ENCODE results near the gene TIGD7. TPM values are rescaled to one million over a fixed set of nuclear protein-coding genes. Genes with fewer than 3 reads are reported as not detected.
A peak's percentile ranks its signal among the peaks of the same experiment; 100 is the strongest.
"Not testable (repeated sequence)": the region's sequence is repeated elsewhere in the genome, so short reads cannot be mapped to it uniquely, and the experiment has no call there.

The TIGD7 gene
- total RNA-seq, 1 donor from 2014 or later = 3.2 TPM

DNA sequence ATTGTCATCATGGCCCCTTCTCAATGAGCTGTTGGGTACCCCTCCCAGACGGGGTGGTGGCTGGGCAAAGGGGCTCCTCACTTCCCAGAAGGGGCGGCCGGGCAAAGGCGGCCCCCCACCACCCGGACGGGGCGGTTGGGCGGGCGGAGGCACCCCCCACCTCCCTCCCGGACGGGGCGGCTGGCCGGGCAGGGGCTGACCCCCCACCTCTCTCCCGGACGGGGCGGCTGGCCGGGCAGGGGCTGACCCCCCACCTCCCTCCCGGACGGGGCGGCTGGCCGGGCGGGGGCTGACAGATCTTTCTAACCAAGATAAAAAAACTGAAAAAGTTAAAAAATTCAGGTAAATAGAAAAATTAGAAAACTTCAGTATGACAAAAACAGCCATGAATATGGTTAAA, 33.9 kb downstream of the TIGD7 start:
- intact Hi-C loops (cut with micrococcal nuclease); DNase-seq; H3K27me3 Mint-ChIP-seq; H3K4me3 Mint-ChIP-seq; H3K9me3 Mint-ChIP-seq; H3K27ac Mint-ChIP-seq; H3K4me1 Mint-ChIP-seq: not testable (repeated sequence)
- peaks cover 26% of the 10 kb centered on the region for H3K36me3 Mint-ChIP-seq (ENCODE audit: low read depth)

DNA sequence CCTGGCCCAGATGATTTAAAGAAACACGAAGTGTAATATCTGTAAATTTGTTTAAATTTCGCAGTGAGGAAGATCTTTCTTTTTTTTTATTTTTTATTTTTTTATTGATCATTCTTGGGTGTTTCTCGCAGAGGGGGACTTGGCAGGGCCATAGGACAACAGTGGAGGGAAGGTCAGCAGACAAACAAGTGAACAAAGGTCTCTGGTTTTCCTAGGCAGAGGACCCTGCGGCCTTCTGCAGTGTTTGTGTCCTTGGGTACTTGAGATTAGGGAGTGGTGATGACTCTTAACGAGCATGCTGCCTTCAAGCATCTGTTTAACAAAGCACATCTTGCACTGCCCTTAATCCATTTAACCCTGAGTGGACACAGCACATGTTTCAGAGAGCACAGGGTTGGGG, 34.5 kb downstream of the TIGD7 start:
- H3K4me3 Mint-ChIP-seq; H3K27me3 Mint-ChIP-seq; H3K9me3 Mint-ChIP-seq; intact Hi-C loops (cut with micrococcal nuclease); H3K4me1 Mint-ChIP-seq; DNase-seq; H3K27ac Mint-ChIP-seq: not testable (repeated sequence)
- peaks cover 27% of the 10 kb centered on the region for H3K36me3 Mint-ChIP-seq (ENCODE audit: low read depth)

DNA sequence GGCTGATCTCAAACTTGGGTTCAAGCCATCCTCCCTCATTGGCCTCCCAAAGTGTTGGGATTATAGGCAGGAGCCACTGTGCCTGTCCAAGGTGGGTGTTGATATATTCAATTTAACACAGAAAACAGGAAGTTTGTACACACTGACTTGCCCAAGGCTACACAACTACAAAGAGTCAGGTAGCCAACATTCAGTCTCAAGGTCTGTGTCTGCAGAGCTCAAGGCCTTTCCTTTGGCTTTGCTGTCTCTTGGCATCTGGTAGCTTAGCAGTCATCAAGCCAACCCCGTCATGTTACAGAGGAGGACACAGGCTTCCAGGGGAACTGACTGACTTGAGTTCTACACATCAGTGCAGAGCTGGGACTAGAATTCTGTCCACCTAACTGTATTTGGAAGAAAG, 36.9 kb downstream of the TIGD7 start:
- DNase-seq = no peak
- Mint-ChIP-seq H3K27me3 (no peaks in the 10 kb centered on the region), H3K36me3 (ENCODE audit: low read depth) (peaks cover 42% of the 10 kb centered on the region), H3K9me3 (peaks cover 8% of the 10 kb centered on the region), H3K4me3 (no peak overlapping the region), H3K4me1 (peaks cover 9% of the 10 kb centered on the region), H3K27ac (no peak overlapping the region)
- intact Hi-C loops (cut with micrococcal nuclease) = loop anchor here (10.0 kb wide), 1 partner anchor 53 kb away; no protein-coding TSS in a partner anchor

DNA sequence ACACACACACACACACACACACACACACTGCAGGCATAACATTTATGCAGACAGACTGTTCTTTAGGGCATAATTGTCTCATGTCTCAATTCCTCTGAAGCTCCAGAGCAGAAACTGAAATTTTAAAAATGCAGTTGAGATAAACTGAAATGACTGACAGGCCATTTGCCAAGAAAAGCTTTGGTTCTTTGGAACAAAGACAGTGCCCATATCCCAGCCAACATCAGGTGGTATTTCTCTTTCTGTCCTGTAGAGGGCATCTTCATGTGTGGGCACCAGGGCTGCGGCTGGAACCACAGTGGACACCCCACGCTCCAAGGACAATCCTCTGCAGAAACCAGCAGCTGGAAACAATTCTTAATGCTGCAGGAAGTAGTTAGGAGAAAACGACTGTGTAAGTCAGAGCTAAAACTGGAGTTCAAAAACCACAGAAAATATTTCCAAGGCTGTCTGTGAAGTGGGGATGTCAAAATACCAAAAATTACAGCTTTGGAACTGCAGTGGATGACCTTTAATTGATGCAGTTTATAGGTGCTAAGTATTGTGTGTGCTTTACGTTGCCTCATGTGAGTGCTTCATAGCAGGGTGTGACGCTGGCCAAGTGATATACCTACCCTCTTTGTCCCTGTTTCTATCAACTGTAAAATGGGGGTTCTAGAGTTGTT, 38.2 kb downstream of the TIGD7 start:
- H3K9me3 Mint-ChIP-seq = peaks cover 13% of the 10 kb centered on the region
- H3K4me3 Mint-ChIP-seq = no peak overlapping the region
- intact Hi-C loops (cut with micrococcal nuclease) = loop anchor here (10.0 kb wide), 1 partner anchor 52 kb away; no protein-coding TSS in a partner anchor
- peaks cover 15% of the 10 kb centered on the region for H3K4me1 Mint-ChIP-seq
- H3K27ac Mint-ChIP-seq = no peak overlapping the region
- no peak for DNase-seq
- peaks cover 49% of the 10 kb centered on the region for H3K36me3 Mint-ChIP-seq (ENCODE audit: low read depth)
- H3K27me3 Mint-ChIP-seq = no peaks in the 10 kb centered on the region

DNA sequence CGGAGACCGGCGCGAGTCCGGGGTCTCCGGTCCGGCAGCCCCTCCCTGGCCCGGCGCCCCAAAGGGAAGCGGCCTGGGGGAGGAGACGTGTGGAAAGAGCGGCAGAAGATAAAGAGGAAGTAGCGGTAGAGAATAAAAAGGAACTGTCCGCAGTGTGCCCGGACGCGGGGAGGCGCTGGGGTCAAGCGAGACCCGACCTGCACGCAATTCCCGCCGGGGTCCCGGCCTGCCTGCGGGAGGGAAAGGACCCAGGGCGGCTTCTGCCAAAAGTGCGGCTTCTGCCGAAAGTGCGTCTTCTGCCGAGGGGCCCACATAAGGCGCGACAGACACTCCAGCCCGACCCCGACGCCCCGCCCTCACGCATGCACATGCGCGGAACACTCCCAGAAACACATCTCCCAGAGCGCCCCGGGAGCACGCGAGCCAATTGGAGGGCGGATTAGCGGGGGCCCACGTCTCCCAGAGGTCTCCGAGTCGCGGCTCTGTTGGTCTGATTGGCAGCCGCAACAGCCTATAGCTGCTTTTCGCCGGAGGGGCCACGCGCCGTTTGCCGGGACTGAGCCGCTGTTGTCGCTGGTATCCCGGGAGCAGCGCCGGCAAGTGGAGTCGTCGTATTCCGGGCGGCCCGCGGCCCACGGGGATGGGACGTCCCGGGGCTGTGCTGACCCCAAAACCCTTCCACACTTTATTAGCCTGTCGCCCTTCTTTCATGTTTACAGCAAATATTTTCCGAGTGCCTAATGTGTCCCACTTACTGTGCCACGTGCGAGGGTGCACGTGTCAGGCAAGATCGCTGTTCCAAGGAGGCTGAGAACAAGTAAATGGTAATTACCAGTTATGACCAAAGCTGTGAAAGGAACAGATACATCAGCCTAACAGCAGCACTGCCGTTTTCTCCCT, 40.8 kb downstream of the TIGD7 start:
- Mint-ChIP-seq H3K27ac (peak overlapping the region; percentile 94), H3K36me3 (ENCODE audit: low read depth) (peaks cover 49% of the 10 kb centered on the region), H3K4me3 (peak overlapping the region; percentile 85), H3K9me3 (peaks cover 12% of the 10 kb centered on the region), H3K27me3 (no peaks in the 10 kb centered on the region), H3K4me1 (peaks cover 15% of the 10 kb centered on the region)
- DNase-seq = peak; percentile 98
- intact Hi-C loops (cut with micrococcal nuclease) = loop anchor here (1.0 to 10.0 kb wide), 8 partner anchors 19 to 244 kb away; partner anchors contain the start of genes NAA60, TIGD7, ZNF174 and ZNF200

DNA sequence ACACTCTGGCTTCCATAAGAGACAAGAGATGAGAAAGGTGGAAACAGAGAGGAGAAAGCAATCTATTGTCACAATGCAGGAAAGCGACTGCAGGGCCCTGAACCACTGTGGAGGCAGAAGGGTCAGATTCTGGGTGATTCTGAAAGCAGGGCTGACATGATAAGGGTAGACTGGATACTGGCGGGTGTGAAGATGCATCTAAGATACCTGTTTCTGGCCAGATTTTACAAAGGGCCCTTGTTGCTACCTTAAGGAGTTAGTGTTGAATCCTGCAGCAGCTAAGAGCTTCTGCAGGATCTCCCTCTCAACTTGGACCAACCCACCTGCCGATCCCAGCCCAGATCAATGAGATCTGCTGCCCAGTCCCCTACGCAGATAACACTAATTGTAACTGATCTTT, 42.7 kb downstream of the TIGD7 start:
- Mint-ChIP-seq H3K4me3 (peak overlapping the region; percentile 85), H3K9me3 (peaks cover 5% of the 10 kb centered on the region), H3K27ac (peak overlapping the region; percentile 81), H3K4me1 (peaks cover 15% of the 10 kb centered on the region), H3K27me3 (no peaks in the 10 kb centered on the region), H3K36me3 (ENCODE audit: low read depth) (peaks cover 33% of the 10 kb centered on the region)
- no peak for DNase-seq
- intact Hi-C loops (cut with micrococcal nuclease) = loop anchor here (10.0 kb wide), 1 partner anchor 48 kb away; no protein-coding TSS in a partner anchor

DNA sequence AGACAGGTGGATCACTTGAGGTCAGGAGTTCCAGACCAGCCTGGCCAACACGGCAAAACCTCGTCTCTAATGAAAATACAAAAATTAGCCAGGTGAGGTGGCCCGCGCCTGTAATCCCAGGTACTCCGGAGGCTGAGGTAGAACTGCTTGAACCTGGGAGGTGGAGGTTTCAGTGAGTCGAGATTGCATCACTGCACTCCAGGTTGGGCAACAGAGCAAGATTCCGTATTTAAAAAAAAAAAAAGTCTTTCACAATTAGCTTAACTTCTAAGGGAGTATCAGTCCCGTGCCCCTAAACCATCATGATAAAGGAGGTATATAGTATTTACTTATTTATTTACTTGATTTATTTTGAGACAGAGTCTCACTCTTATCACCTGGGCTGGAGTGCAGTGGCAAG, 45.4 kb downstream of the TIGD7 start:
- intact Hi-C loops (cut with micrococcal nuclease) = loop anchor here (10.0 kb wide), 1 partner anchor 45 kb away; no protein-coding TSS in a partner anchor

DNA sequence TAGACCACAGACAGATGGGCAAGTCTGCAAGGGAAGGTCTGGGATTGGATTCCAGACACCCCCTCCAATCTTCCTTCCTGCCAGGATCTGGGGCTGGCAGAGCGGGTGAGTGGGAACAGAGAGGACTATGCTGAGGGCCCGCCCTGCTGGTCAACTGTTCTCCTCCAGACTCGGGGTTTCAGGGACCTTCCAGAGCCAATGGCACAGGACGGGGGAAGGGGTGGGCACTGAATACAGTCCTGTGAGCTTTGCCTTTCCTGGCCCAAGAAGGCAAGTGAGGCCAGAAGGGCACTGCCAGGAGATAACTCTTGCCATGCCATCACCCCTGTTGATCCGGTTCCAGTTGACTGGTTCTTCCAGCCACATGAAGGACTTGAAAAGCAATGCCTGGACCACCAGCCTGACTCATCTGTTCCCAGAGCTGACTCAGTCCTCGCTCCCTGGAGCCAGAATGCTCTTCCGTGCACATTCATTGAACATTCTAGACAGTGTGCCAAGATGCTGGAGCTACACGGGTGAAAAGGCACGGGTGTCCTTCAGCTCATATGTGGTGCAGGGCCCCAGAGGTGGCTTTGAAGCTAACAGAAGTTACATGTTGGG, 48.3 kb downstream of the TIGD7 start:
- intact Hi-C loops (cut with micrococcal nuclease) = no loop called here
- no peak overlapping the region for H3K27ac Mint-ChIP-seq
- no peaks in the 10 kb centered on the region for H3K4me1 Mint-ChIP-seq
- H3K36me3 Mint-ChIP-seq (ENCODE audit: low read depth) = no peaks in the 10 kb centered on the region
- DNase-seq = no peak
- no peak overlapping the region for H3K4me3 Mint-ChIP-seq
- no peaks in the 10 kb centered on the region for H3K9me3 Mint-ChIP-seq
- H3K27me3 Mint-ChIP-seq = no peaks in the 10 kb centered on the region

More for the DNA sequence above, 45.4 kb downstream of the TIGD7 start:
- Mint-ChIP-seq H3K9me3 (peaks cover 5% of the 10 kb centered on the region), H3K27ac (no peak overlapping the region), H3K27me3 (no peaks in the 10 kb centered on the region), H3K4me3 (no peak overlapping the region), H3K4me1 (peaks cover 14% of the 10 kb centered on the region), H3K36me3 (ENCODE audit: low read depth) (peaks cover 14% of the 10 kb centered on the region)
- no peak for DNase-seq

DNA sequence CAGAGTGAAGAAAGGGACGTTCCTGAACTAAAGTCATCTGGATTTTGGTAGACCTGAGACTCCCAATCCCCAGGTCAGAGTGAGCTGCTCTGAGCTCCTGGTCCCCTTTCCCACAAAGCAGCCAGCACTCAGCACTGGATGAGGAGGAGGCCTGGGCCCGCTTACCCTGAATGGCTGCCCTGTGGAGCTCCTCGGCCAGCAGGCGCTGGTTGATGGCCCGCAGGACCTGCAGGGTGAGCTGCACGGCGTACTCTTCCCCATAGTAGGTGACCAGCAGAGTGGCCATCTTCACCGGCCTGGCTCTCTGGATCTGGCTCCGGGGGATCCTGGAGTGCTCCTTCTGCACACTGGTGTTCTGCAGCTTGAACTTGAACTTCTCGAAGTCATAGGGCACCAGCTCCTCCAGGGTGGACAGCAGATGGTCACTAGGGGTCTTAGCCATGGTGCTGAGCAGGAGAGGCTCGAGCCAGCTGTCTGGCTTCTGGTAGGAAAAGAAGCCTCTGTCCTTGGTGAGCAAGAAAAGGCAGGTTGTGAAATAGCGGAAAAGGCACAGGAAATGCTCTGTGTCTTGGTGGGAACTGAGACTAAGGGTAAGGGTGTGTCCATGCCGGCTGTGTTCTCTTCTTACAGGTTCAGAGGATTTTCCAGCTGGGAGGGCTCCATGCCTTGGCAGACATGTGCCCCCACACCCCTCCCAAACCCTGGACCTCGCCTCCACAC, 48.9 kb downstream of the TIGD7 start, which contains the start of gene MEFV:
Gene MEFV, minus strand, starts transcription at position 488 of the 720 bp plus-strand sequence. Its CDS starts 46 bp downstream, at position 442.
- intact Hi-C loops (cut with micrococcal nuclease) = no loop called here

DNA sequence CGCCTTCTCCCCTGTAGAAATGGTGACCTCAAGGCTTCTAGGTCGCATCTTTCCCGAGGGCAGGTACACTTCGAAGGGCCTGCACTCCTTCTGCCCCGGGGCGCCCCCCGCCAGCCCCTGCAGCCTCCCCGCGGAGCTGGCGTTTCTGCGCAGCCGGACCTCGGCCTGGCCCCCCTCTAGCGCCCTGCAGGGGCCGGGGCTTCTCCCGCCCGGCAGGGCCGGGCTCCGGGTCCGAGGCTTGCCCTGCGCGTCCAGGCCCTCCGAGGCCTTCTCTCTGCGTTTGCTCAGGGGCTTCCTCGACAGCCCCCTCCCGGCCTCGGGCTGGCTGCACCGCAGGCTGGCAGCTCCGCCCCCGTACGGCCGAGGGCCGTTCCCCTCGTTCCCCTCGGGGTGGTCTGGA, 50.9 kb downstream of the TIGD7 start:
- H3K9me3 Mint-ChIP-seq = no peaks in the 10 kb centered on the region

More for the DNA sequence above, 48.9 kb downstream of the TIGD7 start, which contains the start of gene MEFV:
- no peak for DNase-seq
- Mint-ChIP-seq H3K27ac (no peak within 1 kb of the TSS), H3K27me3 (no peaks in the 10 kb centered on the region), H3K4me1 (no peaks in the 10 kb centered on the region), H3K9me3 (no peaks in the 10 kb centered on the region), H3K4me3 (no peak within 1 kb of the TSS), H3K36me3 (ENCODE audit: low read depth) (no peaks in the 10 kb centered on the region)

DNA sequence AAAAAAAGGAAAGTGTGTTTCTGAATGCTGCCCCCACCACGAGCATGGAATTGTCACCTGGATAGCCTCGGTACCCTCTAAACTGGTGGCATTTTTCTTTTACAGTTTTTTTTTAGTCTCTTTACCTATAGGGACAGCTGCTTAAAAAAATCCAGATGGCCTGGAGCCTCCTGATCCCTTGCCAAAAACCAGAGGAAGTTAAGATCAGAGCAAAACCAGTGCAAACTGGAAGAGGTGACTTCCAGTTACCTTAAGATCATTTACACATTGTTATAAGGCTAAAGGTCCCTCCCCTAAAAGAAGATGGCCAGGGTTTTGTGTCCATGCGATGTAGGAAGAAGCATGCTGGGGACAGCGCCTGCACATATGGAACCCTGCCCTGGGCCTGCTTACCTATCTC, 52.3 kb downstream of the TIGD7 start:
- H3K36me3 Mint-ChIP-seq (ENCODE audit: low read depth) = peaks cover 1% of the 10 kb centered on the region

More for the DNA sequence above, 50.9 kb downstream of the TIGD7 start:
- Mint-ChIP-seq H3K27me3 (peaks cover 2% of the 10 kb centered on the region), H3K4me3 (no peak overlapping the region), H3K36me3 (ENCODE audit: low read depth) (peaks cover 1% of the 10 kb centered on the region), H3K4me1 (no peaks in the 10 kb centered on the region), H3K27ac (no peak overlapping the region)
- DNase-seq = no peak
- intact Hi-C loops (cut with micrococcal nuclease) = no loop called here

DNA sequence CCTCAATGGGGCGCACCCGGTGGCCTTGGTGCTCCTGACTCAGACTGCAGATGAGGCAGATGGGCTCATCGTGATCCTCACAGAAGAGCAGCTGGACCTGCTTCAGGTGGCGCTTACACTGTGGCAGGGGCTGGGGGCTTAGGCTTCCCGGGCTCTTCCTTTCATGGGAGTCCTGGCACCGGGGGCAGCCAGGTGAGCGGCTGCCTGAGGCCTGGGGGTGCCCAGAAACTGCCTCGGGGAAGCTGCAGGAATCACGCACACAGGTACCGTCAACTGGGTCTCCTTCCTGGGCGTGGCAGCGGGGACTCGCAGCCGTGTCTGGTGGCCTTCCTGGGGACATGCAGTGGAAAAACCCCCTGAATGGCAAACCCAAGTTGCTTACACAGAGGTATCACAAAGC, 55.8 kb downstream of the TIGD7 start:
- H3K4me3 Mint-ChIP-seq = no peak overlapping the region
- no peak overlapping the region for H3K27ac Mint-ChIP-seq
- no peaks in the 10 kb centered on the region for H3K4me1 Mint-ChIP-seq
- intact Hi-C loops (cut with micrococcal nuclease) = no loop called here
- peaks cover 1% of the 10 kb centered on the region for H3K36me3 Mint-ChIP-seq (ENCODE audit: low read depth)
- H3K9me3 Mint-ChIP-seq = peaks cover 3% of the 10 kb centered on the region
- DNase-seq = no peak
- H3K27me3 Mint-ChIP-seq = peaks cover 2% of the 10 kb centered on the region

More for the DNA sequence above, 52.3 kb downstream of the TIGD7 start:
- H3K9me3 Mint-ChIP-seq = no peaks in the 10 kb centered on the region
- DNase-seq = no peak
- peaks cover 2% of the 10 kb centered on the region for H3K27me3 Mint-ChIP-seq
- H3K4me3 Mint-ChIP-seq = no peak overlapping the region
- intact Hi-C loops (cut with micrococcal nuclease) = no loop called here
- H3K27ac Mint-ChIP-seq = no peak overlapping the region
- H3K4me1 Mint-ChIP-seq = no peaks in the 10 kb centered on the region

DNA sequence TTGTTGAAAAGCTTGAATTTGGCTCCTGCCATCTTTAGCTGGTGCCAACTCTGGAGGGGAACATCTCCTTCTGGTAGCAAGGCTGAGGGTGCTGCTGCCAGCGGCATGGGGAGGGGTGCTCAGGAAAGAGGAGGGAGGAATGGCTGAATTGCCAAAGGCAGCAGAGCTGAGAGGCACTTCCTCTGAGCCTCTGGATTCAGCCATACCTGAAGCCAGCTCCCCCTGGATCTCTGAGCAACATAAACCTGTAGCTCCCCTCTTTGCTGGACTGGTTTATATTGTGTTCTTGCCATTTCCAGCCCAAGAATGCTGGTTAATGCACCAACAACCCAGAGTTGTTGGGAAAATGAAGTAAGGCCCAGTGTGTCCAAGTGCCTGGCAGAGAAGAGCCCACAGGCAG, 56.2 kb downstream of the TIGD7 start:
- no peaks in the 10 kb centered on the region for H3K4me1 Mint-ChIP-seq
- H3K27me3 Mint-ChIP-seq = peaks cover 2% of the 10 kb centered on the region
- DNase-seq = no peak
- H3K4me3 Mint-ChIP-seq = no peak overlapping the region
- H3K36me3 Mint-ChIP-seq (ENCODE audit: low read depth) = peaks cover 1% of the 10 kb centered on the region
- intact Hi-C loops (cut with micrococcal nuclease) = no loop called here
- H3K27ac Mint-ChIP-seq = no peak overlapping the region
- peaks cover 5% of the 10 kb centered on the region for H3K9me3 Mint-ChIP-seq
